ENCODE results near the gene ATP8B4.

DNA sequence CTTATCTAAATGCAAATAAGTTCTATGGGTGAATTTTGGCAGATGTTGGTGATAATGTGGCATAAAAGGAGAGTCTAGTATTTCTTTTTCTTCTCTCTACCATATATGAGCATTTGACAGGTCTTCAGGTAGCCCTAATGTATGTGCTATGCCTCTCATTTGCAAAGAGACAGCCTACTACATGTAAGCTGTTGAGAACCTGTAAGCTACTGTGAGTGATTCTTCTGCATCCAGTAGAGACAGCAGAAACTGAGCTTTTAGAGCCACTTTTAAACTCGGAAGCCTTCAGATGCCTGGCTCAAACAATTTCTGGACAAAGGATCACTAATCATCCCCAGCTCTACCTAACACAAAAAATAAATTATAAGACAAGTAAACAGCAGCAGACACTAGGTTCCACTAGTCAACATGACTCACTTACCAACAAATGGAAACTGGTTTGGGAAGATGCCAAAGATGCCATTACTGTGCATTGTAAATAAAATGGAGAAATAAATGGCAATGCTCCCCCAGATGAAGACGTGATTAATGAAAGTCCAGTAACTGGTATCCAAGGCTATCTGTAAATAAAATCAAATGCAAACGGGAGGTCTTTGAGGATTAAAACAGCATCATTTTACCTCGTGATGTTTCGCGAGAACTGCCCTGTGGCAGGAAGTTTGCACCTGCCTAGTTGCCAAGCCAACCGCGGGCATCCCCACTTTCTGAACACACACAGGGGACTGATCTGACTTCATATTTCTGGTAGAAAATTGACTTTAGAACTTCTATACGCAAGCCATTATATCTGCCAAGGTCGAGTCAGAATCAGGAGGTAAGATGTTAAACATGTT is 252.9 kb downstream of the ATP8B4 start:
- TF ChIP-seq, protein P1, sequence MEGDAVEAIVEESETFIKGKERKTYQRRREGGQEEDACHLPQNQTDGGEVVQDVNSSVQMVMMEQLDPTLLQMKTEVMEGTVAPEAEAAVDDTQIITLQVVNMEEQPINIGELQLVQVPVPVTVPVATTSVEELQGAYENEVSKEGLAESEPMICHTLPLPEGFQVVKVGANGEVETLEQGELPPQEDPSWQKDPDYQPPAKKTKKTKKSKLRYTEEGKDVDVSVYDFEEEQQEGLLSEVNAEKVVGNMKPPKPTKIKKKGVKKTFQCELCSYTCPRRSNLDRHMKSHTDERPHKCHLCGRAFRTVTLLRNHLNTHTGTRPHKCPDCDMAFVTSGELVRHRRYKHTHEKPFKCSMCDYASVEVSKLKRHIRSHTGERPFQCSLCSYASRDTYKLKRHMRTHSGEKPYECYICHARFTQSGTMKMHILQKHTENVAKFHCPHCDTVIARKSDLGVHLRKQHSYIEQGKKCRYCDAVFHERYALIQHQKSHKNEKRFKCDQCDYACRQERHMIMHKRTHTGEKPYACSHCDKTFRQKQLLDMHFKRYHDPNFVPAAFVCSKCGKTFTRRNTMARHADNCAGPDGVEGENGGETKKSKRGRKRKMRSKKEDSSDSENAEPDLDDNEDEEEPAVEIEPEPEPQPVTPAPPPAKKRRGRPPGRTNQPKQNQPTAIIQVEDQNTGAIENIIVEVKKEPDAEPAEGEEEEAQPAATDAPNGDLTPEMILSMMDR (IDR thresholded peaks at IDR 0.05) = no peak
- TF ChIP-seq POLR2A (IDR thresholded peaks at IDR 0.05) (no peak), POLR2AphosphoS5 (IDR thresholded peaks at IDR 0.05) (no peak), EP300 (IDR thresholded peaks at IDR 0.05) (no peak)

Data from sigmoid colon (tissue), 4 donors.